CD4-positive, alpha-beta T cell treated with Interleukin-17A for 4 hours (primary cell): ENCODE data around the gene PRSS35.
"Not testable (repeated sequence)": the region's sequence is repeated elsewhere in the genome, so short reads cannot be mapped to it uniquely, and the experiment has no call there.

ENCODE experiments used
- DNase-seq: peaks from one replicate; pipeline ENCODE4 v3.0.0-alpha.2; 2020; ENCODE audit warnings: mixed read lengths

PRSS35 gene

DNA sequence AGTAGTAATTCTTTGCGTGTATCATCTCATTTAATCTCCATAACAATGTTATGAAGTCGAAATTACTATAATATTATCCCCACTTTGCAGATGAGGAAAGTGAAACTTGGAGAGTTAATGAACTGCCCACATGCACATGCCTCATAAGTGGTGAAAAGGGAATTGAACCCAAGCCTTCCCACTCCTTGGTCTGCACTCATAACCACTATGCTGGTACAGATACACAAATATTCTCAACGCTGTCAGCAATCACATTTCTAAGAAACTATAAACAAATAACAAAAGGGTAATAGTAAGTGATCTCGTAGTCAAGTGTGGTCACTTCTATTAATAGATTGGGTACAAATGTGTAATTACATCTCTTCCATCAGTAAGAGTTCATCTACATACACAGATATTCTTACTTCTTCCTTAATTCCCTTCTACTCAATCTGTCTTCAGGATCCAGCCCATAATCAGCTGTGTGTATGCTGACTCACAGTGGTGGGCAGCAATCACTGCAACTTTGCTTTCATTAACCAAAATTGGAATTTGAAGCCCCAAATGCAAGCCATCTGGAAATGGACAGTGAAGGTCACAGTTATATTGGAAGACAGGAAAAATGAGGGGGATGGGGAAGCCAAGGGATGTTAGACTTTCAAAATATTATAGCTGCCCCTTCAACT, 6.6 kb downstream of the PRSS35 start:
- no peak for DNase-seq

- peak; percentile 48 for DNase-seq
Measured at GRCh38 chr6:83536034-83536646, 23.8 kb downstream of the PRSS35 start.

- no peak for DNase-seq
Measured at GRCh38 chr6:83536647-83537589, 24.6 kb downstream of the PRSS35 start.

DNA sequence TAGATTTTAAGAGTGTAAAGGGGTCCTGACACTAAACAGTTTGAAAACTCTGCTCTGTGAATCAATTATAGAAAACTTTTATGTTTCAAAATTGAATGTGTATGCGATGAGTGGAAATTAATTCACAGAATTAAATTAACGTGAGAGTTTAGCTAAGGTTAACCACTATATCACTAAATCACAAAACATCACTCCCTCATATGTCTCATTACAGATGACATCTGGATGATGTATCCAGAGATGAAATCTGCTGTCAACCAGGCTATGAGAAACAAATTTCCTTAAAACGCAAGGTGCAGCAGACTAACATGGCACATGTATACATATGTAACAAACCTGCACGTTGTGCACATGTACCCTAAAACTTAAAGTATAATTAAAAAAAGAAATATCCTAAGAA, 27.3 kb downstream of the PRSS35 start:
- DNase-seq, result no peak

GRCh38 chr6:83546636-83547035, 34.3 kb downstream of the PRSS35 start:
- no peak for DNase-seq

DNA sequence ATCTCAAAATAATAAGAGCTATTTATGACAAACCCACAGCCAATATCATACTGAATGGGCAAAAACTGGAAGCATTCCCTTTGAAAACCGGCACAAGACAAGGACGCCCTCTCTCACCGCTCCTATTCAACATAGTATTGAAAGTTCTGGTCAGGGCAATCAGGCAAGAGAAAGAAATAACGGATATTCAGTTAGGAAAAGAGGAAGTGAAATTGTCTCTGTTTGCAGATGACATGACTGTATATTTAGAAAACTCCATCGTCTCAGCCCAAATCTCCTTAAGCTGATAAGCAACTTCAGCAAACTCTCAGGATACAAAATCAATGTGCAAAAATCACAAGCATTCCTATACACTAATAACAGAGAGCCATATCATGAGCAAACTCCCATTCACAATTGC, 38.1 kb downstream of the PRSS35 start:
- not testable (repeated sequence) for DNase-seq

GRCh38 chr6:83551748-83552147, 39.4 kb downstream of the PRSS35 start:
- DNase-seq, result not testable (repeated sequence)

- no peak for DNase-seq
Measured at GRCh38 chr6:83556871-83557270, 44.5 kb downstream of the PRSS35 start.

GRCh38 chr6:83558975-83559374, 46.6 kb downstream of the PRSS35 start:
- DNase-seq, result no peak

GRCh38 chr6:83571663-83572185, 59.4 kb downstream of the PRSS35 start:
- not testable (repeated sequence) for DNase-seq

GRCh38 chr6:83574783-83575182, 62.4 kb downstream of the PRSS35 start:
- DNase-seq, result no peak
